Thyroid gland (tissue), 4 donors: Measurements from ENCODE around the gene NENF. TPM values are rescaled to one million over a fixed set of nuclear protein-coding genes. Genes with fewer than 3 reads are reported as not detected.

Experiments used
- DNase-seq, 2 donors: peaks; one replicate each; pipeline ENCODE4 v3.0.0-alpha.2; 2019
- H3K27ac ChIP-seq, 3 donors: fragments of 200-600 bp; sonication (generic); 1 replicate in 2 of 3; 2 replicates in 1 of 3; pipeline ENCODE4 v1.5.1; 2016 to 2019; ENCODE audit warnings: mild to moderate bottlenecking in 1 of 3, moderate library complexity in 1 of 3
- H3K27me3 ChIP-seq: fragments of 200-600 bp; sonication (generic); one replicate; pipeline ENCODE4 v1.5.1; 2019
- H3K36me3 ChIP-seq, 2 donors: fragments of 200-600 bp; sonication (generic); one replicate each; pipeline ENCODE4 v1.5.1; 2016 to 2019
- H3K4me1 ChIP-seq, 2 donors: fragments of 200-600 bp; sonication (generic); one replicate each; pipeline ENCODE4 v1.5.1; 2017 to 2019
- H3K4me3 ChIP-seq, 3 donors: fragments of 200-600 bp; sonication (generic); replicated peaks in 1 of 3; 1 replicate in 2 of 3; 2 replicates in 1 of 3; pipeline ENCODE4 v1.5.1; 2016; ENCODE audit warnings: mild to moderate bottlenecking in 1 of 3
- H3K9me3 ChIP-seq: fragments of 200-600 bp; sonication (generic); one replicate; pipeline ENCODE4 v1.5.1; 2017
- CTCF ChIP-seq, 6 experiments: fragments of 200-600 bp in 3 of 6; fragments of 450-650 bp in 3 of 6; sonication (generic) in 3 of 6; IDR thresholded peaks; one replicate each; pipeline ENCODE4 v1.5.1; 2016 to 2019; ENCODE audit warnings: antibody characterized with exemption in 6 of 6, mild to moderate bottlenecking in 2 of 6, inconsistent platforms in 1 of 6, moderate library complexity in 1 of 6
- POLR2A ChIP-seq, 2 donors: fragments of 450-650 bp; IDR thresholded peaks; one replicate each; pipeline ENCODE4 v1.6.1; 2017; ENCODE audit warnings: antibody characterized with exemption in 2 of 2, mild to moderate bottlenecking in 2 of 2, moderate library complexity in 1 of 2
- WGBS, 2 donors: methylation state at CpG; one replicate each; pipeline ENCODE4 v1.1.5; 2017; 5-methylcytosine and 5-hydroxymethylcytosine counted together
- intact Hi-C: fragments of 100-400 bp; cut with DNase I; formaldehyde crosslinking; loops from one replicate; pipeline ENCODE4 v1.15.1; 2023
- total RNA-seq, 4 donors: library from RNA; depleted of rRNA; stranded (reverse); fragments of >200 nt; gene quantifications; one replicate each; pipeline ENCODE4 v1.2.3, GENCODE V29; 2016

Gene NENF
- total RNA-seq, 4 donors from 2014 or later, result 42.4 to 181 (median 122) TPM

GRCh38 chr1:212450331-212450881 is 17.7 kb downstream of the NENF start:
- DNase-seq, result peak; percentile 14 to 43
- Histone ChIP-seq H3K27ac (no peak overlapping the region), H3K36me3 (no peaks in the 10 kb centered on the region), H3K9me3 (no peaks in the 10 kb centered on the region), H3K4me3 (no peak overlapping the region), H3K4me1 (no peaks in the 10 kb centered on the region), H3K27me3 (no peaks in the 10 kb centered on the region)
- intact Hi-C loops, result loop anchor here (5.0 to 10.0 kb wide), 3 partner anchors 76 to 776 kb away; partner anchors contain the start of gene NEK2
- WGBS, 2 donors, result 61 to 81% methylated on average over 4 of the region's 4 CpGs
- TF ChIP-seq CTCF (IDR thresholded peaks at IDR 0.05) (no peak), POLR2A (IDR thresholded peaks at IDR 0.05) (no peak)

- Histone ChIP-seq H3K9me3 (no peaks in the 10 kb centered on the region), H3K36me3 (no peaks in the 10 kb centered on the region), H3K27ac (no peak overlapping the region), H3K4me1 (peaks cover 0 to 6% of the 10 kb centered on the region in 2 donors), H3K4me3 (no peak overlapping the region), H3K27me3 (no peaks in the 10 kb centered on the region)
- intact Hi-C loops, result loop anchor here (5.0 to 10.0 kb wide), 3 partner anchors 77 to 777 kb away; partner anchors contain the start of gene NEK2
- 88% methylated on average over 6 of the region's 6 CpGs for WGBS, 2 donors
- DNase-seq, result no peak
- TF ChIP-seq POLR2A (IDR thresholded peaks at IDR 0.05) (no peak), CTCF (IDR thresholded peaks at IDR 0.05) (no peak)
Observed at GRCh38 chr1:212451416-212452322, 18.9 kb downstream of the NENF start.

GRCh38 chr1:212452323-212453155 is 19.8 kb downstream of the NENF start:
- DNase-seq, result no peak
- no peaks in the 10 kb centered on the region for H3K9me3 ChIP-seq
- H3K36me3 ChIP-seq, result no peaks in the 10 kb centered on the region
- no peak overlapping the region for H3K4me3 ChIP-seq
- H3K27ac ChIP-seq, result no peak overlapping the region
- H3K4me1 ChIP-seq, result peaks cover 0 to 6% of the 10 kb centered on the region in 2 donors
- intact Hi-C loops, result loop anchor here (5.0 to 10.0 kb wide), 3 partner anchors 78 to 778 kb away; partner anchors contain the start of gene NEK2
- no peaks in the 10 kb centered on the region for H3K27me3 ChIP-seq
- 75 to 76% methylated on average over 15 of the region's 15 CpGs for WGBS, 2 donors
- TF ChIP-seq POLR2A (IDR thresholded peaks at IDR 0.05), result no peak
- TF ChIP-seq CTCF (IDR thresholded peaks at IDR 0.05), result no peak

- intact Hi-C loops, result loop anchor here (5.0 to 10.0 kb wide), 3 partner anchors 79 to 779 kb away; partner anchors contain the start of gene NEK2
- Histone ChIP-seq H3K4me1 (peaks cover 0 to 6% of the 10 kb centered on the region in 2 donors), H3K9me3 (no peaks in the 10 kb centered on the region), H3K27me3 (no peaks in the 10 kb centered on the region), H3K27ac (no peak overlapping the region), H3K36me3 (no peaks in the 10 kb centered on the region), H3K4me3 (no peak overlapping the region)
- no peak for DNase-seq
- 70 to 86% methylated on average over 8 to 12 of the region's 12 CpGs for WGBS, 2 donors
- TF ChIP-seq CTCF (IDR thresholded peaks at IDR 0.05) (no peak), POLR2A (IDR thresholded peaks at IDR 0.05) (no peak)
Observed at GRCh38 chr1:212453156-212453857, 20.6 kb downstream of the NENF start.
